Measurements from ENCODE around the gene ATP8A2. TPM values are rescaled to one million over a fixed set of nuclear protein-coding genes. Genes with fewer than 3 reads are reported as not detected.

Gene ATP8A2
- total and polyA plus RNA-seq, 2 of the 4 experiments (the other 2 are of a cell fraction): 0.02 to 0.18 TPM

DNA sequence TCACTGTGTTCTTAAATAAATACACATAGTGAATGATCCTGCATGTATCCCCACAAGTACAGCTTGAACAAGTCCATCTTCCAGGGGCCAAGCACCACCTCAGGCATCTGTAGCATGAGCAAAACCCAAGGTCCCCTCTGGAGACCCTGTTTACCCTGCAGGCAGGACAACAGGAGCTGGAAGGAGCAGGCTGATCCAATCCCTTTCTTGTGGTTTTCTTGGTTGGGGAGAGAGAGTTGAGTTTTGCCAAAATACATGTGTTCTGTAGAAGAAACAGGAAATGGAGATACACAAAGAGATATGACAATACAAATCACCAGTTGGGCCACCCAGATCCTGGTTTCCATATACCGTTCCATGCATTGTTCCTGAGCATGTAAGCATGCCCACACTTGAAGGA lies 587.2 kb downstream of the ATP8A2 start:
- CTCF ChIA-PET: no interaction called here
- Histone ChIP-seq H3K9me3 (ENCODE audit: control insufficient read depth, insufficient read depth, low read length) (no peaks in the 10 kb centered on the region; the same call in 1 of the 2 replicates), H2BK15ac (ENCODE audit: low read depth, low read length) (no peak overlapping the region), H4K91ac (ENCODE audit: insufficient read depth, low read depth, low read length) (no peak overlapping the region), H3K4me1 (ENCODE audit: control insufficient read depth, insufficient read depth, low read length) (no peaks in the 10 kb centered on the region), H2BK20ac (ENCODE audit: low read depth, low read length) (no peak overlapping the region), H3K4me3 (ENCODE audit: insufficient read depth, low read depth, low read length) (no peak overlapping the region), H3K27ac (ENCODE audit: insufficient read depth, low read length) (no peak overlapping the region), H3K56ac (ENCODE audit: extremely low read depth, insufficient read depth, low read length) (no peak overlapping the region), H2AFZ (replicated peaks; ENCODE audit: low read length, poor library complexity) (no peak overlapping the region), H2AK5ac (ENCODE audit: low read depth, low read length) (no peak overlapping the region), H4K8ac (ENCODE audit: low read depth in 2 of 2, low read length in 2 of 2) (no peak overlapping the region), H2BK5ac (ENCODE audit: low read depth, low read length, poor library complexity, severe bottlenecking) (no peak overlapping the region), H3K4ac (ENCODE audit: low read depth, low read length) (no peak overlapping the region), H3K18ac (ENCODE audit: low read depth, low read length) (no peak overlapping the region), H3K36me3 (ENCODE audit: control insufficient read depth, insufficient read depth, low read length) (no peaks in the 10 kb centered on the region), H3K79me1 (ENCODE audit: low read depth in 1 of 2, low read length in 2 of 2) (no peaks in the 10 kb centered on the region), H3K27me3 (ENCODE audit: control insufficient read depth, insufficient read depth, low read length) (no peaks in the 10 kb centered on the region), H3K23ac (ENCODE audit: low read depth, low read length) (no peak overlapping the region), H3K9me1 (ENCODE audit: insufficient read depth, low read length) (no peaks in the 10 kb centered on the region), H3K4me2 (ENCODE audit: low read depth, low read length) (no peak overlapping the region), H2BK120ac (ENCODE audit: low read depth, low read length) (no peak overlapping the region), H3K14ac (replicated peaks; ENCODE audit: low read depth, low read length) (no peak overlapping the region), H3K9ac (ENCODE audit: low read depth, low read length) (no peak overlapping the region), H4K20me1 (ENCODE audit: insufficient read depth, low read length) (no peaks in the 10 kb centered on the region), H2AK9ac (replicated peaks; ENCODE audit: low read depth, low read length, poor library complexity) (no peak overlapping the region), H4K5ac (ENCODE audit: low read depth, low read length) (no peak overlapping the region)
- no peak for ATAC-seq (ENCODE audit: low read depth)
- in situ Hi-C loops (cut with MboI; ENCODE audit: low sequenced_read_pairs): no loop called here
- TF ChIP-seq BHLHE40 (IDR thresholded peaks at IDR 0.05; ENCODE audit: low read depth, low read length) (no peak), RFX5 (IDR thresholded peaks at IDR 0.05; ENCODE audit: low read depth, low read length) (no peak), CHD1 (IDR thresholded peaks at IDR 0.05; ENCODE audit: low read depth, low read length) (no peak), RAD21 (IDR thresholded peaks at IDR 0.05; ENCODE audit: low read length) (no peak), MAFK (IDR thresholded peaks at IDR 0.05; ENCODE audit: low read depth, low read length) (no peak), CEBPB (IDR thresholded peaks at IDR 0.05; ENCODE audit: low read depth, low read length) (no peak), NFE2L2 (IDR thresholded peaks at IDR 0.05; ENCODE audit: low read depth, low read length) (no peak), FOS (IDR thresholded peaks at IDR 0.05; ENCODE audit: low read depth, low read length) (no peak), POLR2A (IDR thresholded peaks at IDR 0.05; ENCODE audit: low read depth, low read length) (no peak)
- TF ChIP-seq, protein P1, sequence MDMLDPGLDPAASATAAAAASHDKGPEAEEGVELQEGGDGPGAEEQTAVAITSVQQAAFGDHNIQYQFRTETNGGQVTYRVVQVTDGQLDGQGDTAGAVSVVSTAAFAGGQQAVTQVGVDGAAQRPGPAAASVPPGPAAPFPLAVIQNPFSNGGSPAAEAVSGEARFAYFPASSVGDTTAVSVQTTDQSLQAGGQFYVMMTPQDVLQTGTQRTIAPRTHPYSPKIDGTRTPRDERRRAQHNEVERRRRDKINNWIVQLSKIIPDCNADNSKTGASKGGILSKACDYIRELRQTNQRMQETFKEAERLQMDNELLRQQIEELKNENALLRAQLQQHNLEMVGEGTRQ (IDR thresholded peaks at IDR 0.05; ENCODE audit: low read depth, low read length): no peak
- TF ChIP-seq, protein P2, sequence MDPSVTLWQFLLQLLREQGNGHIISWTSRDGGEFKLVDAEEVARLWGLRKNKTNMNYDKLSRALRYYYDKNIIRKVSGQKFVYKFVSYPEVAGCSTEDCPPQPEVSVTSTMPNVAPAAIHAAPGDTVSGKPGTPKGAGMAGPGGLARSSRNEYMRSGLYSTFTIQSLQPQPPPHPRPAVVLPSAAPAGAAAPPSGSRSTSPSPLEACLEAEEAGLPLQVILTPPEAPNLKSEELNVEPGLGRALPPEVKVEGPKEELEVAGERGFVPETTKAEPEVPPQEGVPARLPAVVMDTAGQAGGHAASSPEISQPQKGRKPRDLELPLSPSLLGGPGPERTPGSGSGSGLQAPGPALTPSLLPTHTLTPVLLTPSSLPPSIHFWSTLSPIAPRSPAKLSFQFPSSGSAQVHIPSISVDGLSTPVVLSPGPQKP (IDR thresholded peaks at IDR 0.05; ENCODE audit: borderline replicate concordance, low read depth, low read length): no peak
- TF ChIP-seq, protein P3, sequence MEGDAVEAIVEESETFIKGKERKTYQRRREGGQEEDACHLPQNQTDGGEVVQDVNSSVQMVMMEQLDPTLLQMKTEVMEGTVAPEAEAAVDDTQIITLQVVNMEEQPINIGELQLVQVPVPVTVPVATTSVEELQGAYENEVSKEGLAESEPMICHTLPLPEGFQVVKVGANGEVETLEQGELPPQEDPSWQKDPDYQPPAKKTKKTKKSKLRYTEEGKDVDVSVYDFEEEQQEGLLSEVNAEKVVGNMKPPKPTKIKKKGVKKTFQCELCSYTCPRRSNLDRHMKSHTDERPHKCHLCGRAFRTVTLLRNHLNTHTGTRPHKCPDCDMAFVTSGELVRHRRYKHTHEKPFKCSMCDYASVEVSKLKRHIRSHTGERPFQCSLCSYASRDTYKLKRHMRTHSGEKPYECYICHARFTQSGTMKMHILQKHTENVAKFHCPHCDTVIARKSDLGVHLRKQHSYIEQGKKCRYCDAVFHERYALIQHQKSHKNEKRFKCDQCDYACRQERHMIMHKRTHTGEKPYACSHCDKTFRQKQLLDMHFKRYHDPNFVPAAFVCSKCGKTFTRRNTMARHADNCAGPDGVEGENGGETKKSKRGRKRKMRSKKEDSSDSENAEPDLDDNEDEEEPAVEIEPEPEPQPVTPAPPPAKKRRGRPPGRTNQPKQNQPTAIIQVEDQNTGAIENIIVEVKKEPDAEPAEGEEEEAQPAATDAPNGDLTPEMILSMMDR (conservative IDR thresholded peaks at IDR 0.05; ENCODE audit: low read depth, low read length): no peak
- intact Hi-C loops (cut with micrococcal nuclease): no loop called here
- no TSS peak for BruUV-seq (replicated peaks)
- POLR2A ChIA-PET (ENCODE audit: unreplicated experiment): no interaction called here
- WGBS, 2 experiments (ENCODE audit: extremely low coverage in 2 of 2, insufficient read length in 1 of 2): no CpG with 5 or more reads among the region's 1 CpG
- dilution Hi-C loops (cut with HindIII; ENCODE audit: low sequenced_read_pairs, unreplicated experiment): no loop called here
- DNase-seq: no peak
